Stimulated activated CD4-positive, alpha-beta T cell treated with anti-CD3 and anti-CD28 coated beads, TNF-alpha, amount 100 ng/mL, for 4 hours (primary cell): ENCODE data around the gene EBLN2.

Experiments
- DNase-seq, 3 experiments: peaks; one replicate each; pipeline ENCODE4 v3.0.0-alpha.2; 2020; ENCODE audit warnings: low read depth in 3 of 3

The EBLN2 gene

DNA sequence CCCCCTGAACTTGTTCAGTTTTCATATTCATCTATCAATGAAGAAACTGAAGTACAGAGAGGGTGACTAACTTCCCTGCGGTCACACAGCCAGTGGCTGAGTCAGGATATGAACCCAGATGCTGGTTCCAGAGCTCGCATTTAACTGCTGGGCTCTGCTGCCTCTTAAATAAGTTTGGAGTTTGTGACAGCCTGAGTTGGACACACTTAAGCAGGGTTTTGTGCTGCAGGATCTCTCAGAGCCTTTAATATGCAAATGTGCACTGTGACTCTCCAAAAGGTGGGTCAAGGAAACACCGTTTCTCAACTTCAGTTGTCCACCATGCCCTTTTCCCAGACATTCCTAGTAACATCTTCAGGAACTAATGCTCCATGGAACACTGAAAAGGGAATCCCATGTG, 45.8 kb downstream of the EBLN2 start:
- no peak for DNase-seq

GRCh38 chr3:73107676-73108187, 46.3 kb downstream of the EBLN2 start:
- DNase-seq, result no peak

- DNase-seq, result no peak
Measured at GRCh38 chr3:73108750-73109149, 47.3 kb downstream of the EBLN2 start.

DNA sequence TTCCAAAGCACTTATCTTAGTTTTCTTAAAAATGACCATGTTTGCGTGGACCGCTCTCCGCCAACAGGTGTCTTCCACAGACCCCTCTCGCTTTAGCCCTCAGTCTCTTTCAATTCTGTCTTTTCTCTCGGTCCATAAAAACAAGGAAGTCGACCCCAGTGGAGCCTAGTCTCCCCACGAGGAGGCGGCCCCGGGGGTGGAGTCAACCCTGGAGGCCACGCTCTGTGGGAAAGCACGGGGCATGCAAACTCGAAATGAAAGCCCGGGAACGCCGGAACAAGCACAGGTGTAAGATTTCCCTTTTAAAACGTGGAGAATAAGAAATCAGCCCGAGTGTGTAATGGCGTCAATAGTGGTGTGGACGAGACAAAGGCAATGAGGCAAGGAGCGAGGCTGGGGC, 49.1 kb downstream of the EBLN2 start:
- DNase-seq, result no peak
